HCT116 (cell line): ENCODE measurements around the gene COX10. TPM values are rescaled to one million over a fixed set of nuclear protein-coding genes. Genes with fewer than 3 reads are reported as not detected.

Experiments used
- ATAC-seq: fragments of 200-7000 bp; cut with Tn5 transposase; 2 replicates; pipeline ENCODE4 v1.9.1; 2020; ENCODE audit warnings: mild to moderate bottlenecking, moderate library complexity
- BruUV-seq: library from RNA; stranded (reverse); fragments of 400-500 nt; replicated peaks from 2 replicates; lab custom pipeline; 2021; lab: Mats Ljungman, UMichigan
- CTCF ChIA-PET: fragments of 300-600 bp; sonication (Branson Sonifier 250); formaldehyde crosslinking; loops from one replicate; lab custom pipeline; 2021; ENCODE audit warnings: antibody characterized with exemption; lab: Charles Lee
- POLR2A ChIA-PET: fragments of 300-600, 350-600 bp; sonication (Branson Sonifier 250); formaldehyde crosslinking; loops from one replicate; lab custom pipeline; 2021; ENCODE audit warnings: antibody characterized with exemption; lab: Charles Lee
- RAD21 ChIA-PET, 2 experiments: fragments of 300-600 bp; sonication (Branson Sonifier 250); formaldehyde crosslinking; loops; one replicate each; lab custom pipeline; 2023; ENCODE audit warnings: low total read pairs in 2 of 2; ENCODE audit not compliant: uncharacterized antibody in 2 of 2, unreplicated experiment in 2 of 2, low non-redundant PET in 1 of 2; lab: Charles Lee
- DNase-seq: peaks from one replicate; pipeline ENCODE4 v3.0.0-alpha.2; 2010; ENCODE audit warnings: low read depth, low spot score
- H2AFZ ChIP-seq: fragments of 200-600 bp; shearing (Covaris generic), sonication (generic); 2 replicates; pipeline ENCODE4 v1.6.1; 2017; ENCODE audit warnings: low read depth, mixed run types, mixed read lengths, antibody characterized with exemption, low read length; ENCODE audit not compliant: poor library complexity, severe bottlenecking
- H3K27ac ChIP-seq: 2 replicates; pipeline ENCODE4 v1.5.1; 2012; ENCODE audit warnings: low read depth, low read length
- H3K27me3 ChIP-seq: fragments of 200-600 bp; sonication (generic); 2 replicates; pipeline ENCODE4 v1.6.1; 2016; ENCODE audit warnings: mixed run types, low read length, mixed read lengths; ENCODE audit not compliant: insufficient read depth
- H3K36me3 ChIP-seq, 2 experiments: fragments of 200-500 bp in 1 of 2; fragments of 200-600 bp in 1 of 2; sonication (Bioruptor generic) in 1 of 2; sonication (generic) in 1 of 2; 2 replicates each; pipeline versions ENCODE4 v1.5.1 to v1.6.1; 2014 to 2016; ENCODE audit warnings: low read length in 2 of 2, inconsistent platforms in 1 of 2, mixed read lengths in 1 of 2, mixed run types in 1 of 2; ENCODE audit not compliant: insufficient read depth in 2 of 2, control insufficient read depth in 1 of 2
- H3K4me1 ChIP-seq, 2 experiments: fragments of 200-600 bp in 1 of 2; sonication (generic) in 1 of 2; 2 replicates each; pipeline versions ENCODE4 v1.5.1 to v1.6.1; 2012 to 2017; ENCODE audit warnings: low read length in 2 of 2, inconsistent platforms in 1 of 2, mild to moderate bottlenecking in 1 of 2, mixed read lengths in 1 of 2, mixed run types in 1 of 2, moderate library complexity in 1 of 2; ENCODE audit not compliant: insufficient read depth in 2 of 2, control insufficient read depth in 1 of 2
- H3K4me2 ChIP-seq: fragments of 200-600 bp; sonication (generic); 2 replicates; pipeline ENCODE4 v1.6.1; 2017; ENCODE audit warnings: mixed run types, low read length, mixed read lengths
- H3K4me3 ChIP-seq, 2 experiments: fragments of 200-600 bp in 1 of 2; sonication (generic) in 1 of 2; replicated peaks in 1 of 2; 2 replicates each; pipeline ENCODE4 v1.5.1; 2011 to 2016; ENCODE audit warnings: low read length in 2 of 2, control low read depth in 1 of 2, low read depth in 1 of 2, mild to moderate bottlenecking in 1 of 2, mixed read lengths in 1 of 2, mixed run types in 1 of 2
- H3K79me2 ChIP-seq: fragments of 200-600 bp; sonication (generic); 2 replicates; pipeline ENCODE4 v1.6.1; 2017; ENCODE audit warnings: mild to moderate bottlenecking, mixed run types, low read length, moderate library complexity, mixed read lengths; ENCODE audit not compliant: insufficient read depth
- H3K9ac ChIP-seq: fragments of 200-600 bp; sonication (generic); 2 replicates; pipeline ENCODE4 v1.6.1; 2016; ENCODE audit warnings: low read length, mixed read lengths
- H3K9me2 ChIP-seq: fragments of 200-600 bp; sonication (generic), shearing (Covaris generic); 2 replicates; pipeline ENCODE4 v1.6.1; 2017; ENCODE audit warnings: mixed run types, mild to moderate bottlenecking, moderate library complexity; ENCODE audit not compliant: insufficient read depth
- H3K9me3 ChIP-seq, 2 experiments: fragments of 200-500 bp in 1 of 2; fragments of 200-600 bp in 1 of 2; sonication (Bioruptor generic) in 1 of 2; sonication (generic) in 1 of 2; 2 replicates each; pipeline ENCODE4 v1.6.1; 2014 to 2017; ENCODE audit warnings: low read length in 2 of 2, mixed read lengths in 2 of 2, inconsistent platforms in 1 of 2, low read depth in 1 of 2, mild to moderate bottlenecking in 1 of 2, mixed run types in 1 of 2, moderate library complexity in 1 of 2; ENCODE audit not compliant: control insufficient read depth in 1 of 2, insufficient read depth in 1 of 2
- H4K20me1 ChIP-seq: fragments of 200-600 bp; sonication (generic), shearing (Covaris generic); 2 replicates; pipeline ENCODE4 v1.6.1; 2017; ENCODE audit warnings: mixed run types, mild to moderate bottlenecking, moderate library complexity; ENCODE audit not compliant: insufficient read depth
- CBX3 ChIP-seq: IDR thresholded peaks from 2 replicates; pipeline ENCODE4 v1.6.1; 2012; ENCODE audit warnings: low read depth
- CEBPB ChIP-seq: IDR thresholded peaks from 2 replicates; pipeline ENCODE4 v1.6.1; 2012; ENCODE audit warnings: low read depth
- EGR1 ChIP-seq: IDR thresholded peaks from 2 replicates; pipeline ENCODE4 v1.6.1; 2012; ENCODE audit warnings: low read depth
- EZH2phosphoT487 ChIP-seq: fragments of 200-600 bp; IDR thresholded peaks from 2 replicates; pipeline ENCODE4 v1.6.1; 2018; ENCODE audit warnings: antibody characterized with exemption, borderline replicate concordance
- FOSL1 ChIP-seq: IDR thresholded peaks from 2 replicates; pipeline ENCODE4 v1.6.1; 2012; ENCODE audit warnings: low read depth
- JUND ChIP-seq: IDR thresholded peaks from 2 replicates; pipeline ENCODE4 v1.6.1; 2012
- MAX ChIP-seq: IDR thresholded peaks from 2 replicates; pipeline ENCODE4 v1.6.1; 2012
- POLR2A ChIP-seq: IDR thresholded peaks from 2 replicates; pipeline ENCODE4 v1.7.0; 2011; ENCODE audit warnings: borderline replicate concordance; ENCODE audit not compliant: insufficient read depth, insufficient read length; ENCODE audit errors: extremely low read depth
- RAD21 ChIP-seq: IDR thresholded peaks from 2 replicates; pipeline ENCODE4 v1.6.1; 2012; ENCODE audit warnings: low read depth, mild to moderate bottlenecking
- REST ChIP-seq: IDR thresholded peaks from 2 replicates; pipeline ENCODE4 v1.6.1; 2012; ENCODE audit warnings: low read depth
- SRF ChIP-seq: IDR thresholded peaks from 2 replicates; pipeline ENCODE4 v1.6.1; 2012; ENCODE audit warnings: low read depth
- YY1 ChIP-seq: IDR thresholded peaks from 2 replicates; pipeline ENCODE4 v1.6.1; 2011; ENCODE audit warnings: low read length, low read depth, moderate library complexity, mild to moderate bottlenecking; ENCODE audit not compliant: insufficient replicate concordance; ENCODE audit errors: extremely low read depth
- ZBTB33 ChIP-seq: IDR thresholded peaks from 2 replicates; pipeline ENCODE4 v1.6.1; 2011; ENCODE audit warnings: mild to moderate bottlenecking, low read length, moderate library complexity; ENCODE audit not compliant: insufficient replicate concordance; ENCODE audit errors: extremely low read depth
- ZFX ChIP-seq: fragments of 450-650 bp; IDR thresholded peaks from 2 replicates; pipeline ENCODE4 v1.6.1; 2017
- ZNF274 ChIP-seq: fragments of 200-500 bp; sonication (Bioruptor generic); IDR thresholded peaks from 2 replicates; pipeline ENCODE4 v1.6.1; 2014; ENCODE audit warnings: mild to moderate bottlenecking, low read depth, low read length, inconsistent platforms
- intact Hi-C: fragments of 100-400 bp; cut with micrococcal nuclease; formaldehyde crosslinking; loops from 2 replicates; pipeline ENCODE4 v1.10.0; 2022
- total RNA-seq: library from RNA; stranded (reverse); gene quantifications from one replicate; pipeline ENCODE4 v1.2.1, GENCODE V29; 2021; ENCODE audit not compliant: unreplicated experiment

COX10 gene
- total RNA-seq, 1 experiment from 2014 or later = 22.4 TPM

- TF ChIP-seq RAD21 (no peak), YY1 (no peak), REST (no peak), JUND (no peak)
Observed at GRCh38 chr17:14198575-14198974, 129.3 kb downstream of the COX10 start (continued).

- Histone ChIP-seq H3K9ac (no peak overlapping the region), H2AFZ (no peak overlapping the region), H3K4me3 (no peak overlapping the region), H3K9me3 (no peaks in the 10 kb centered on the region), H4K20me1 (no peaks in the 10 kb centered on the region), H3K36me3 (no peaks in the 10 kb centered on the region), H3K4me1 (peaks cover 0 to 8% of the 10 kb centered on the region in 2 experiments; a peak in 3 of 4 replicates), H3K79me2 (no peaks in the 10 kb centered on the region), H3K9me2 (no peaks in the 10 kb centered on the region), H3K4me2 (no peak overlapping the region), H3K27me3 (no peaks in the 10 kb centered on the region), H3K27ac (no peak overlapping the region)
- ATAC-seq (no peak), DNase-seq (no peak)
- no TSS peak for BruUV-seq
- RAD21 ChIA-PET = no interaction called here
- POLR2A ChIA-PET = interaction anchor here (1.4 kb wide), 1 partner anchor 101 kb away, joined by 3 read pairs; the partner anchor contains the start of gene HS3ST3B1
- TF ChIP-seq ZBTB33 = no peak
- no peak for TF ChIP-seq CBX3
- no peak for TF ChIP-seq MAX
- TF ChIP-seq REST = no peak
- no peak for TF ChIP-seq ZNF274
- TF ChIP-seq EZH2phosphoT487 = no peak
- TF ChIP-seq POLR2A = no peak
- TF ChIP-seq FOSL1 = no peak
- TF ChIP-seq EGR1 = no peak
- TF ChIP-seq CEBPB = no peak
- TF ChIP-seq SRF = no peak
- no peak for TF ChIP-seq ZFX
- no peak for TF ChIP-seq YY1
- intact Hi-C loops = no loop called here
- CTCF ChIA-PET = no interaction called here
Observed at GRCh38 chr17:14199601-14200000, 130.3 kb downstream of the COX10 start.
